Measurements from ENCODE around the gene ELF3. TPM values are rescaled to one million over a fixed set of nuclear protein-coding genes. Genes with fewer than 3 reads are reported as not detected.
"Not testable (repeated sequence)": the region's sequence is repeated elsewhere in the genome, so short reads cannot be mapped to it uniquely, and the experiment has no call there.

Gene ELF3
- total RNA-seq, 1 donor from 2014 or later: 0.39 TPM

GRCh38 chr1:202034149-202034682, 23.8 kb downstream of the ELF3 start:
- intact Hi-C loops (cut with micrococcal nuclease): no loop called here

- intact Hi-C loops (cut with micrococcal nuclease): no loop called here
These were observed 24.5 kb downstream of the ELF3 start for GRCh38 chr1:202034683-202035462.

- intact Hi-C loops (cut with micrococcal nuclease): no loop called here
These were observed 26.4 kb downstream of the ELF3 start for GRCh38 chr1:202036595-202037387.

GRCh38 chr1:202037706-202038296, 27.4 kb downstream of the ELF3 start:
- intact Hi-C loops (cut with micrococcal nuclease): no loop called here

GRCh38 chr1:202038688-202039346, 28.4 kb downstream of the ELF3 start:
- intact Hi-C loops (cut with micrococcal nuclease): no loop called here

- intact Hi-C loops (cut with micrococcal nuclease): no loop called here
These were observed 35.3 kb downstream of the ELF3 start for GRCh38 chr1:202045705-202046104.

- intact Hi-C loops (cut with micrococcal nuclease): no loop called here
These were observed 35.8 kb downstream of the ELF3 start for GRCh38 chr1:202046227-202046626.

- intact Hi-C loops (cut with micrococcal nuclease): no loop called here
These were observed 36.6 kb downstream of the ELF3 start for GRCh38 chr1:202046748-202047708.

GRCh38 chr1:202047977-202048376, 37.6 kb downstream of the ELF3 start:
- intact Hi-C loops (cut with micrococcal nuclease): no loop called here

- intact Hi-C loops (cut with micrococcal nuclease): no loop called here
These were observed 38.7 kb downstream of the ELF3 start for GRCh38 chr1:202049129-202049528.

- intact Hi-C loops (cut with micrococcal nuclease): no loop called here
These were observed 43.7 kb downstream of the ELF3 start for GRCh38 chr1:202054094-202054493.

- intact Hi-C loops (cut with micrococcal nuclease): not testable (repeated sequence)
These were observed 44.3 kb downstream of the ELF3 start for GRCh38 chr1:202054673-202055072.

GRCh38 chr1:202056644-202057334, 46.4 kb downstream of the ELF3 start:
- intact Hi-C loops (cut with micrococcal nuclease): no loop called here

- intact Hi-C loops (cut with micrococcal nuclease): not testable (repeated sequence)
These were observed 46.9 kb downstream of the ELF3 start for GRCh38 chr1:202057335-202057704.

GRCh38 chr1:202058001-202058908, 47.9 kb downstream of the ELF3 start:
- intact Hi-C loops (cut with micrococcal nuclease): no loop called here

- intact Hi-C loops (cut with micrococcal nuclease): no loop called here
These were observed 50.7 kb downstream of the ELF3 start for GRCh38 chr1:202061055-202061454.

- intact Hi-C loops (cut with micrococcal nuclease): not testable (repeated sequence)
These were observed 51.4 kb downstream of the ELF3 start for GRCh38 chr1:202061787-202062186.

- intact Hi-C loops (cut with micrococcal nuclease): not testable (repeated sequence)
These were observed 52.2 kb downstream of the ELF3 start for GRCh38 chr1:202062636-202063035.

GRCh38 chr1:202063093-202063492, 52.7 kb downstream of the ELF3 start:
- intact Hi-C loops (cut with micrococcal nuclease): no loop called here

Measured in T-helper 2 cell treated with Interferon-gamma antibody and Interleukin-4, amounts not matched to agents 100 ng/mL and 5 ng/mL, for 36 hours (primary cell).